Glomerular visceral epithelial cell (primary cell): Measurements from ENCODE around the gene DENND2A.
"Not testable (repeated sequence)": the region's sequence is repeated elsewhere in the genome, so short reads cannot be mapped to it uniquely, and the experiment has no call there.

Experiments used
- DNase-seq: peaks from one replicate; pipeline ENCODE4 v3.0.0-alpha.2; 2016; ENCODE audit errors: extremely low spot score

DENND2A gene

DNA sequence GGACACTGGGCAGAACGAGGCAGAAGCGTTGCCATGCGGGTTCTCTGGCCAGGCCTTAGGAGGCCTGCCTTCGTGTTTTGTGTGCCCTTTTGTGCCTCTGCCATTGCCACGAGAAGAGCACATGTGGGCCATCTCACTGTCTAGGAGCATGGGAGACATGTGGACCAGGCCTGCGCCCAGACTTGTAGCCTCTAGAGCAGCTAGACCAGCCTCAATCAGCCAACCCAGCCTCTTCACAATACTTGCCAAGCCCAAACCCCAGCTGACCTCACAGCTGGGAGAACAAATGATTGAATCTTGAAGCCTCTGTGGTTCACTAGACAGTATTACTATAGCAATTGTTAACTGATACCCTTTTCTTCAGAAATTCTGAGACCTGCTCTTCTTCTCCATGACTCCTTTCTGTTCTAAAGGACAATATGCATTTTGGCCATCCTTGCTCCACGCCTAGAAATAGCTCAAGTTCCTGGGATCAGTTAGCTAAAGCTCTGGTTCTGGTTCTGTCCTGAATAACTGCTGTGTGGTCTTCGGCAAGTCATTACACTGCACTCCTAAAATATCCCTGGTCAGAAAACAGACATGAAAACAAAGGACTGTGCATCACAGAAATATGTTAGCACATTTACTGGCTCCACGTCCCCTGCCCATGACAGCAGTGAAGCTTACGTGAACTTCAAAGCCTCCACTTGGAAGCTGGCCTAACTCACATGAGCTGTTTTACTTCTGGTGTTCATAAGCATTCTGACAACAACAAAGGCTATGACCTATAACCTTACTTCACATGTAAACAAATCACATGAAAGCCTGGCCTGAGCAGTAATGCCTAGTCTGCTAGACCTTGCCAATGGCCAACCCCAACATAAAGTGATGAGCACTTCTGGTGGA lies 89.0 kb downstream of the DENND2A start:
- no peak for DNase-seq

DNA sequence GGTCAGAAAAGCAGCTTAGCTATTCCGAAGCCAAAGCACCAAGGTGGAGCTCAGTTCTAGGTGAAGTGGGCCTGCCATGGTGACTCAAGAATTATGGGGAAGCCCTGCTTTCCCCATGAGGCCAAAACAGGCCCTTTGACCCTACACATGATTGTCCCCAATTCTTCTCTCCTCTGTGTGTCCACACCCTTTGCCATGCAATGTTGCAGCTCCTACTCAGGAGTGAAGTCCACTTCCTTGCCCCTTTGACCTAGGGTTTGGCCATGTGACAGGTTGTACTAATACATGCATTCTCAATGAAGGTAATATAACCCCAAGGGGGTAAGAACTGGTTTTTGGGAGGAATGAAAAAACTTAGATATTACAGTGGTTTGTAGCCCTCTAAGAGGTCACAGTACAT lies 93.7 kb downstream of the DENND2A start:
- no peak for DNase-seq

DNA sequence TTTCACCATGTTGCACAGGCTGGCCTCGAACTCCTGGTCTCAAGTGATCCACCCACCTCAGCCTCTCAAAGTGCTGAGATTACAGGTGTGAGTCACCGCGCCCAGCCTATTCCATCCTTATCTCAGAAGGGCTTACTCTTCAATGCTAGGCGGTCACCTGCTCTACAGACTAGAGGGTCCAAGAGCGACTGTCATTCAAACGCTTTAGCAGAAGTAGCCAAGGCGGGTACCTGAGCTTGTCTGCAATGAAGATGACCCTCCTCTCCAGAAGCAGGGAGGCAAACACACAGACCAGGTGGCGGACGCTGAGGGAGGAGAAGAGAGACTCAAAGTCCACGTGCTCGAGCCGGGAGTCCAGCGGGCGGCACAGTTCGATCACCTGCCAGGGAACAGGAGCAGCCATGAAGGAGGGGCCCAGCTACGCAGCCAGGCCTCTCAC lies 96.2 kb downstream of the DENND2A start:
- DNase-seq: no peak

DNA sequence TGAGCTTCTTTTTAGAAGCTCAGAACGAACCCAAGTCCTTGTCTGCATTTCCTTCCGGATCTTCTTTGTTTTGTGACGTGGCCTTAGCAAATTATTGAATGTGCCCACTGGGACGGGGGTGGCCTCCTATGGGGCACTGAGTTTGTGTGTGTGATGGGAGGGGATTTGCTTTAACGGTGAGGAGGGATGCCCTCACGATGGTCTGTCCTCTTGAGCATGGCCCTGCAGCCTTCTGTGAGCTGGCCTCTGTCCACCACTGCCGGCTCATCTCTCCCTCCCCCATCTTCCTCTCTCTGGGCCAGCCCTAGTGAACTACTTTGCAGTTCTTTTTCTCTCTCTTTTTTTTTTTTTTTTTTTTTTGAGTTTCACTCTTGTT lies 98.4 kb downstream of the DENND2A start:
- DNase-seq: peak; percentile 17

DNA sequence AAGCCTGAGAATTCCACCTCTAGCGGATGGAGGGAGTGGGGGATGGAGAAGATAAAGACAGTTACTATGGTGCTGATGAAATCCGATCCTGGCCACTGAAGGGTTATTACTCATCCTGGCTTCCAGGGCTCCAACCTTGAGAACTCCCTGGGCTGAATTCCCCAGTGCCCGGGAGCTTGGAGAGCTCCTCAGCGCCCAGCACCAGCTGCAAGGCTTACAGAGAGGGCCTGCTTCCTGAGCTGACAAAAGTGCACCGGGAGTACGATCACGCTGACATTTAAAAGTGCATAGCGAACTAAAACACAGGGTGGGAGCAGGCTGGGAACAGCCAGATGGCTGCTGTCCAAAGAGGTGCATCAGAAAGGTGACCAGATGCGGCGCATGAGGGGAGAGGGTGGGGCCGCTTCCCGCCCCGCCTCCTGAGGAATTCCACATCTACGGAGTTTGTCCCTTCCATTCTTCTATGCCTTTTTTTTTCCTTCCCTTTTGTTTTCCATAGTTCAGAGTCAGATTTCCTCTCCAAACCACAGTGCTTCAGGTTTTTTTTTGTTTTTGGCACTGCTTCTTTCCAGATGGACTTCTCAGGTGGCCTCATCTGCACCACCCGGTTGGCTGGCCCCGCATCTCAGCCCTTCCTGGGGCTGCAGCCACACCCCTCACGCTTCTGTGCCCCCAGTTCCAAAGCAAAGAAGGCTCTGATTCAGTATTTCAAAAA lies 98.9 kb downstream of the DENND2A start:
- DNase-seq: peak; percentile 89

DNA sequence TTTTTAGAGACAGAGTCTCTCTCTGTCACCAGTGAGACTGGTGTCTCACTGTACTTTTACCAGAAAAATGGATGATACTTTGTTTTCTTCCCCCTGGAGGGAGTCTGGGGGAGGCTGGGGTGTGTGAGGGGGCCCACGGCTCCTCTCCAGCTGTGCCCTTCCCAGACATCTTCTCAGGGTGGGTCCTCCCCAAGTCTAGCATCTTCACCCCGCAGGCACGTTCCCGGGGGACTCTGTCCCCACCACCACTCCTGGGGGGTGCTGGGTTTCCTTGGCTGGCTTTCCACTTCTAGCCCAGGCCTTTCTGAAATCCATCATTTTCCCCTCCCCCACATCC lies 99.5 kb downstream of the DENND2A start:
- no peak for DNase-seq

DNA sequence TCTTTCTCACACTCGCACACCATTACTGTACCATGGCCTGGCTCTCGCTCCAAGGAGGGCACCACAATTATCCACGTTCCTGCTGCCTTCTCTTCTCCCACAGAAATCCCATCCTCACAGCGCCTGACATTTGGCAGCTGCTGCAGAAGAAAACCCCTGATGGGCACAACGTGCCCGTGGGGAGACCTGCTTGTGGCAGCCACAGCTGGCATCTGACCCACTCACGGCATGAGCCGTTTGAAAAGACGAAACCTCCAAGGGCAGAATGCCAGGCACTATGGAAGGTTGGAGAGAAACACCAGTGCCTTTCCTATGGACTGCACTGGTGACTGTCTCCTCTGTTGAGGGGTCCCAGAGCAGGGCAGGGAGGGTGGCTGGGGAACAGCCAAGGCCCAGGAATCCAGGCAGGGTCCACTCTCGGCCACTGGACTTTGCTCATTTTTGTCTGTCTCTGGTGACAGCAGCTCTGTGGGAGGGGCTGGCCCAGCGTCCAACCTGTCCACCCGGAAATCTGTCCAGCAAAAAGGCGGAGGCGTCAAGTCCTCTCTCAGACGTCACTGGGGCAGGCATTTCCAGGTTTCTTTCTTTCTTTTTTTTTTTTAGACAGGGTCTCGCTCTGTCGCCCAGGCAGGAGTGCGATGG lies 100.4 kb downstream of the DENND2A start:
- no peak for DNase-seq

DNA sequence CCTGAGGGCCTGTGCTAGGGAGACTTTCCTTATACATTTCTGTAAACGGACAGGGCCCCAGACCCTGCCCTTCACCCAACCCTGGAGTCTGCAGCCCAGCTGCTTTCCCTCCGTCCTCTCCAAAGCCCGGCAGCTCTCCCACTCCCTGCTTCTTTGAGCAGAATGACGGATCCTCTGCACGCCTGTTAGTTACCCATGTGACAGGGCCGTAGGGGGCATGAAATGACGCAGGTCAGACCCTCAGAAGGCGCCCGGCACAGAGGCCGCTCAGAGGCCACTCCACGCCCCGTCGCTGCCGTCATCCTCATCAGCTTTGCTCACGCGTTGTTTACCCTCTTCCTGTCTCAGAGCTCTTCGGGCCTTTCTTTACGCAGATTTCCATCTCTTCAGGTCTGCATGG lies 101.2 kb downstream of the DENND2A start:
- DNase-seq: no peak

DNA sequence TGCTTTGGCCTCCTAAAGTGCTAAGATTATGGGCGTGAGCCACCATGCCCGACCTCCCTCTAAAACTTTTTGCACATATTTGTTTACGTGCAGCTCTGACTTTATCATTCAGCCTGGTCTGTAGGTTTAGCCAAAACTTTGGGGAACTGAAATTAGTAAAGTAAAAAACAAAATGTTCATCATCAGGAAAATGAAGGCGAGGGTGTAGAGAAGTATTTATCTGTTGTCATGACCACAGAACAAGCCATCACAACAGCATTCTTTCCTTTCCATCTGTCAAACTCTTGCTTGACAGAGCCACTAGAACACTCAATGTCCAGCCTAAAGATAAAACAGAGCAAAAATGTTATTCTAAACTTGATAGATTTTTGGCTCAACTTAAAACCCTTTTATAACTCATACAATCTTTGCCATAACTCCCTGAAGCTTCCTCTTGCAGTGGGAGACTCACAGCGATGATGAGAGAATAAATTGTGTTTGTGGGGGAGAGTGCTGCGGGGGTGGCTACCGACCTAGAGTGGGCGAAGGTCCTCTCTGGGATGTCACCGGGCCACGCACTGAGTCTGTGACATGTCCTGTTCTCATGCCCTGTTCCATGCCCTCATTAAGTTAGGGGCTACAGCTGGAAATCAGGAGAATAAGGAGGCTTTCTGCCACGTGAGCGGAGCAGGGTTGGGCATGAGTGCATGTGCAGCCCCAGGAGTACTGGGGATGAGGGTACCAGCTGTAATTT lies 102.7 kb downstream of the DENND2A start:
- no peak for DNase-seq

DNA sequence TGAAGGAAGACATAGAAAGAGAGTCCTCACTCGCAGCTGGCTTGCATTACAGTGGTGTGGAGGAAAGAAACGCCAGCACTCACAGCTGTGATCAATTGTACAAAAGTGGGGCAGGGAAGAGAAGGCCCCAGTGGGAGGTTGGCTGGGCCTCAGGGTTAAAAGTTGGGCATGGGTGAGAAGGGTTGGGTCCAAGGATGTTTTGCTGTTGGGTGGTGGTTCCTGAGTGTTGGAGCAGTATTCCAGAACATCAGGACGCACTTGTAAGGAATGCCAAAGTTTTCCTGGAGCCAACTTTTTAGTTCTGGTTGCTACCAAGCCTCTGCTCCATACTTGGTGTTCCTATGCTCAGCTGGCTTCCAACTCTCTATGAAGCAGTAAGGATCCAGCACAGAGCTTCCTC lies 105.9 kb downstream of the DENND2A start:
- no peak for DNase-seq

DNA sequence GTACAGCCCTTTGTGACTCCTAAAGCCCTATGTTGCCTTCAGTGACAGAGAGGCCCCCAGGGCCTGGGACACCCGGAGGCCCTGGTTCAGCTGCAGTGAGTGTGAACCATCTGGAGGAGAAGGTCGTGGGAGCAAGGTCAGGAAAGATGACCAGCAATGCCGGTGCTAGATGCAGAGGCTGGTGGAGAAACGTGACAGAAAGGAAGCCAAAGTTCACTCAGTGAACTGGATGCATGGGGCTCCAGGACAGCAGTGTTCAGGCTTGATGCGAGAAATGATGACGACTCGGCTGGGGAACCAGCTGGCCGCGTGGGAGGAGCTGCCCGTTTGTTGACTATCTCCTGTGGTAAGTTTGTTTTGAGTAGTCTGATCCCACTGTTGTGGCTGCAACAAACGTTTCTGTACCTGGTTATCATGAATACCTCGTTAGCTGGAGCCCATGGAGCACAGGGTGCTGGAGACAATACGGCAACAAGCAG lies 107.2 kb downstream of the DENND2A start:
- no peak for DNase-seq

DNA sequence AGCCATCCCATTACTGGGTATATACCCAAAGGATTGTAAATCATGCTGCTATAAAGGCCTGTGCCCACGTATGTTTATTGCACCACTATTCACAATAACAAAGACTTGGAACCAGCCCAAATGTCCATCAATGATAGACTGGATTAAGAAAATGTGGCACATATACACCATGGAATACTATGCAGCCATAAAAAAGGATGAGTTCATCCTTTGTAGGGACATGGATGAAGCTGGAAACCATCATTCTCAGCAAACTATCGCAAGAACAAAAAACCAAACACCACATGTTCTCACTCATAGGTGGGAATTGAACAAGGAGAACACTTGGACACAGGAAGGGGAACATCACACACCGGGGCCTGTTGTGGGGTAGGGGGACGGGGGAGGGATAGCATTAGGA lies 111.2 kb downstream of the DENND2A start:
- not testable (repeated sequence) for DNase-seq

DNA sequence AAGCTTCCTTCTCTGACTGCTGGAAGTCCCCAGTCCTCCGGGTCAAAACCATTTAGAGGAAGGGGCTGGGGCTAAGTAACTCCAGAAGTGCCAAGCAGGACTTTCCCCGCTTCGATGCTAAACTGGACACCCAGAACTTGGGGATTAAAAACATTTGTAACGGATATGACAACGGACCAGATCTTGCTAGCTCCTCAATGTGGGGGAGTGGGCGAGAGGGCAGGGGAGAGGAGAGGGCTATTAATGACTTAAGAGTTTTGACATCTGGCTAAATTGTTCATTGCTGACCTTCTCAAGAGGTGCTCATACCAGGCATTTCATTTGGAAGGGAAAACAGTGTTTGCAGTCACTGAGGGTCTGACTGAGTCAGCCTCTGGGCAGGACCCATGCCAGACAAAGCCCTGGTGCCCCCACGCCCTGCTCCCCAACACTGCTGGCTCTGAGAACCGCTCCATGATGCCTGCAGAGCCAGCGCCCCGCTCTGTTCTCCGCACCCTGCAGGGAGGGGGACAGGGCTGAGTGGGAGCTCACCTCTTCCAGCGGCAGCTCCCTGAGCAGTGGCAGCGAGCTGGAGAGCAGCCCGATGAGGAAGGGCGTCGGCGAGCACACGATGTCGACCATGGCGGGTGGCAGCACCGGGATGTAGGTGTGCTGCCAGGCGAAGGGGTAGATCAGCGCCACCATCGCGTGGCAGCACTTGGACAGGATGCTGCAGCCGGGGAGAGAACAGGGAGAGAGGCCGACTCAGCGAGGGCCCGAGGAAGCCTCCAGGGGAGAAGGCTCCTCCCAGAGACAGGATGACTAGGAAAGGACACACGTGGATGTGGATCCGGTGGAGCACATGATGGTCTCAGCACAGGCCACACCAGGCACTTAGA lies 113.6 kb downstream of the DENND2A start:
- peak; percentile 22 for DNase-seq

DNA sequence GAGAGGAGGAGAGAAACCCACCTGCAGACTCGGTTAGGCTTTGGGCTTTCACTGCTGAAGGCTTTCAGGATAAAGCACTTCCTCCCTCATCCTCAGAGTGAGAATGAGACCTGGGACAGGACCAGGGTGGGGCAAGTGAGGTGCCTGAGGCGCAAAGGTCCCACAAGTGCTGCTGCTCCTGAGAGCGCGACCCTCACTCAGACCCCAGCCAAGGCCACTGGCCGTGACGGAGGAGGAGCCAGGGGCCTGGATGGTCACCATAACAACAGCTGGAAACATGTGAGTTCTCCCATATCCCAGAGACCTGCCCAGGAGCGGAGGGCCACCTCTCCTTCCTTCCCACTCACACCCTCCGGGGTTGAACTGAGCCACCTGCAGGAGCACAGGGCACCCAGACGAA lies 114.4 kb downstream of the DENND2A start:
- DNase-seq: no peak

DNA sequence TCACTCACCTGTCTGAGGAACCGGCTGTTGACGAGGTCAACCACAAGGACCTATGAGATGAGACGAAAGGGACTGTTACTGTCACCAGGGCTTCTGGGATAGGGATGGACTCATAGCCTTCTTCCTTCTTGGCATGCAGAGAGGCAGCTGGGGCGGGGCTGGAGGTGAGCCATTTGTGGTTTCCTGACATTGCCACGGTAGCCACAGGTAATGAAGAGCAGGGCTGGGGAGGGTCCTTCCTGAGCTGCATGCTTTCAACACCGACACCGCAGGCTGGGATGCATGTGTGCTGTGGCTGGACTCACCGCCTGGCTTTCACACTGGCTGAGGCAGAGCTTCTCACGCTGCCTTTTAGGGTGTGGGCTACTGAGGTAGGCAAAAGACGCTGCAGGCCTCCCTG lies 114.9 kb downstream of the DENND2A start:
- DNase-seq: peak; percentile 83

DNA sequence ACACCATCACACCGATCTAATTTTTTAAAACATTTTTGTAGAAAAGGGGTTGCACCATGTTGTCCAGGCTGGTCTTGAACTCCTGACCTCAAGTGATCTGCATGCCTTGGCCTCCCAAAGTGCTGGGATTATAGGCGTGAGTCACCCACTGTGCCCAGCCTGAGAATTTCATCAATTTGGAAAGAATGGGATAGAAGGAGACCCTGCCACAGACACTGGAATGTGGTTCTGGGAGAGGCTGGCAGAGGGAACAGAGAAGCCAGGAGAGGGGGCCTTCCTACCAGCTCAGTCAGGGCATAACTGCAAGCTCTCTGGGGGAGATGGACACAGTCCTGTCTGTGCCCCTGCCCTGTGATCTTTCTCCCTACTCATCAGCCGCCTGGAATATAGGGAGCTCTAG lies 119.2 kb downstream of the DENND2A start:
- DNase-seq: peak; percentile 18

DNA sequence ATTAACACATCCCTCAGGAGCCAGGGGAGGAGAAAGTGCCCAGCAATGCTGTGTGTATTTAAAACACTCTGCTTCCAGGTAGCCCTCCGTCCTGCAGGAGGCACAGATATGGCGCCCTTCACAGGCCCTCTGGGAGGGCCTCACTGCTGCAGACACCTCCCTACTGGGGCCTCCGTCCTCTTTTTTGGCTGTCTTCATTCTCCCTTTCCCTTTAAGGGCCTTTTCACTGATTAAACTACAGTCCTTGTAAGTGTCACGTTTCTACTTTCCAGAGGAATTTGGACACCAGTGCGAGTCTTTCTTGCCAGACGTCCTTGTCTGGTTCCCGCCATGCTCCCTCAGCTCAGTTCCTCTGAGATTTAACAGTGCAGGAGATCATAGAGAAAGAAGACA lies 121.6 kb downstream of the DENND2A start:
- DNase-seq: no peak

DNA sequence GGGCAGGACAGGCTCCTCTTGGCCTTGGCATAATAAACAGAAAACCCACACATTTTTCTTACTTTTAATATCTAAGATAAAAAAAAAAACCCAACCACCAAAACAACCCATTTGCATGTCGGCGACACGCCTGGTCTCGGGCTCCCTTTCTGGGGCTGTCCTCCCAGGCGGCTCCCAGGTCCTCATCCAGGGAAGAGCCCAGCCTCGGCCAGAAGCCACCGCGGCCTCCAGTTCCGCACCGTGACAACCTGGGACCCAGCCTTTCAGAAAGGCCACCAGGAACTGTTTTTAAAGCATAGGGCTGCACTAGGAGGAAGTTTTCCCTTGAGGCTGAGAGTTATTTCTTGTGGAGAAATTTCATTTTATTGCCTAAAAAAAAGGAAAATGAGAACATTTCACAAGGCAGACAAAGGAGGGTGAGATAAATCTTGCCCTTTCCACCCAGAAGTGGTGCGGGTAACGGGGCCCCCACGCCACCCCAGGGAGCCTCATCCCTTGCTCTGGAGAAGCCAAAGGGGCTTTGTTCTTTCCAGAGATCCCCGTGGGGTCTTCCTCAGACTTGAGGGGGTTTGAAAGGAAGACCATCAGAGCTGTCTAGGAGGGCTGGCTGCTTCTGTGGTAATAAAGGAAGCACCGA lies 122.1 kb downstream of the DENND2A start:
- DNase-seq: no peak

DNA sequence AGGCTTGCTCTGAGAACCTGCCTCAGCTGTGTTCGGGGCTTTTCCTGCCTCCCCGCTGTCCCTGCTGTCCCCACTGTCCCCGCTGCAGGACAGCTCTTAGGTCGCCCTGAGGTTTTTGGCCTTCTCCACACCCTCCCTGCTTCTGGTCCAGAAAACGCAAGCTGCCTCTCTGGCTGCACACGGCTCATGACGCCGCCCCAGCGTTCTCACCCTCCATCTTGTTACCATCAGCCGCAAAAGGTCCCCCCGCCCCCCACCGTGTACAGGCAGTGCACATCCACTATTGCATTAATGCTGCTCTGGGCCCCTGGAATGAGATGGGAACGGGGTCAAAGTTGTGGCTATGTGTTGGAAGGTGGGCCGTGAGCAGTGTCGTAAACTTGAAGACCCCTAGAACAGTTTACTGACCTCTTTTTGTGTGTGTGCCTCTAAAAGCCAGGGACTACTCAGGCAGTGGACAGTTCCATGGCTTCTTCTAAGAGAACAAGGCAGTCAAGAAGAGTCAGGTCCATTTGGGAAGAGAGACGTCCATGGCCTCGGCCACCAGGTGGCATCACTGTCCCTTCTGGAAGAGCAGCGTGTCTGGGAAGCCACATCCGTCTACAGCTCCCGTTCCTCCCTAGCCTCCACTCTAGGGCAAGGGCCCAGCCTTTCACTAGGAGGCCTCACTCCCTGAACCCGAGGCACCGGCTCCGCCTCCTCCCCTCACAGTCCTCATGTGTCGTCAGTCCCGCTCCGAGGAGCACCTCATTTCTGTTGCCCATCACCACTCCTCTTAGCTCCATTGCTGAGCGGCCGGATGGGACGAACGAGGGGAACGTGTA lies 122.9 kb downstream of the DENND2A start:
- DNase-seq: peak; percentile 88
